RPMI7951 (cell line): ENCODE measurements around the gene LRRN4CL. TPM values are rescaled to one million over a fixed set of nuclear protein-coding genes. Genes with fewer than 3 reads are reported as not detected.
"Not testable (repeated sequence)": the region's sequence is repeated elsewhere in the genome, so short reads cannot be mapped to it uniquely, and the experiment has no call there.

ENCODE experiments used
- DNase-seq: peaks from one replicate; pipeline ENCODE4 v3.0.0-alpha.2; 2012; ENCODE audit warnings: low read depth
- total RNA-seq: library from RNA; depleted of rRNA; stranded (reverse); fragments of >200 nt; shearing (Covaris generic); gene quantifications from 2 replicates; pipeline ENCODE4 v1.2.3, GENCODE V29; 2014; rRNA removed

Gene LRRN4CL
- 6.0 and 6.2 TPM in 2 replicates for total RNA-seq

GRCh38 chr11:62689421-62690183 lies at the start of gene LRRN4CL:
LRRN4CL (minus strand) TSS chr11:62689530; CDS start chr11:62688508, 1,022 bp downstream.
- DNase-seq = peak; percentile 90

DNA sequence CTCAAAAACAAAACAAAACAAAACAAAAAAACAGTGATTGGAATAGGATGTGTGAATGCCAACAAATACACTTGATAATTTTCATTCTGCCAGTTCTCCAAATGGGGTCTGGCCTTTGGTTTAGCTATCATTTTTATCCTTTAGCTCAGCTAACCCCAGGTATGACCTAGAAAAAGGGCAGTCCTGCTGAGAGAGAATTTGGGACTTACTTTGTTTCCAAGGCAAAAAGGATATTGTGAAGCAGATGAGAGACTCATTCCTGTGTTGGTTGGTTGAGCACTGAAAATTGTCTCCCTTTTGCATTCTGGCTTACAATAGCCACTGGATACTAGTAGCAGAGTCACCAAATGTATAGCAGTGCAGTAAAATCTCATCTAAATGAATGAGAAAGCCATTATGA lies 47.9 kb upstream of the LRRN4CL start:
- DNase-seq = no peak

GRCh38 chr11:62732830-62733229 lies 43.5 kb upstream of the LRRN4CL start:
- DNase-seq = peak; percentile 47

DNA sequence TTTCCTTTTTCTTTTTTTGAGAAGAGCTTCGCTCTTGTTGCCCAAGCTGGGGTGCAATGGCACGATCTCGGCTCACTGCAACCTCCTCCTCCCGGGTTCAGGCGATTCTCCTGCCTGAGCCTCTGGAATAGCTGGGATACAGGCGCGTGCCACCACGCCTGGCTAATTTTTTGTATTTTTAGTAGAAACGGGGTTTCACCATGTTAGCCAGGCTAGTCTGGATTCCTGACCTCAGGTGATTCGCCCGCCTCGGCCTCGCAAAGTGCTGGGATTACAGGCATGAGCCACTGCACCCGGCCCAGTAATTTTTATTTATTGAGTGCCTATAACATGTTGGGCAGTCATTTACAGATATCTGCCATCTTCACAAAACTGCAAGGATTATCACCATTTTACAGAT lies 40.7 kb upstream of the LRRN4CL start:
- not testable (repeated sequence) for DNase-seq

GRCh38 chr11:62728171-62728988 lies 39.0 kb upstream of the LRRN4CL start, which contains the start of gene TTC9C:
TTC9C (plus strand) TSS chr11:62728486; CDS start chr11:62728849, 363 bp downstream.
- peak; percentile 88 for DNase-seq

DNA sequence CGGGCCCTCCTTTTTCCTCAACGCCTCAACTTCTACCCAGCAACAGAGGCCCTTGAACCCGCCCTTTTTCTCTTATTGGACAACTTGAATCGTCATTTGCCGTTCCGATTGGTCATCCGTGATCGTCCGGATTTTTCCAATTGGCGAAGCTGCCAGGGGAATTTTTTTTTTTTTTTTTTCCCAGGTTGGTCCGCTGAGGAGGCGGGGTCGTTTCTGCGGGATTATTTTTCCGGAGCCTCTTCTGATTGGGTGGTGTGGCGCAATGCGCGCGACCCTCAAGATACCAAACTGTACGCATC lies 38.5 kb upstream of the LRRN4CL start:
- DNase-seq = peak; percentile 98

DNA sequence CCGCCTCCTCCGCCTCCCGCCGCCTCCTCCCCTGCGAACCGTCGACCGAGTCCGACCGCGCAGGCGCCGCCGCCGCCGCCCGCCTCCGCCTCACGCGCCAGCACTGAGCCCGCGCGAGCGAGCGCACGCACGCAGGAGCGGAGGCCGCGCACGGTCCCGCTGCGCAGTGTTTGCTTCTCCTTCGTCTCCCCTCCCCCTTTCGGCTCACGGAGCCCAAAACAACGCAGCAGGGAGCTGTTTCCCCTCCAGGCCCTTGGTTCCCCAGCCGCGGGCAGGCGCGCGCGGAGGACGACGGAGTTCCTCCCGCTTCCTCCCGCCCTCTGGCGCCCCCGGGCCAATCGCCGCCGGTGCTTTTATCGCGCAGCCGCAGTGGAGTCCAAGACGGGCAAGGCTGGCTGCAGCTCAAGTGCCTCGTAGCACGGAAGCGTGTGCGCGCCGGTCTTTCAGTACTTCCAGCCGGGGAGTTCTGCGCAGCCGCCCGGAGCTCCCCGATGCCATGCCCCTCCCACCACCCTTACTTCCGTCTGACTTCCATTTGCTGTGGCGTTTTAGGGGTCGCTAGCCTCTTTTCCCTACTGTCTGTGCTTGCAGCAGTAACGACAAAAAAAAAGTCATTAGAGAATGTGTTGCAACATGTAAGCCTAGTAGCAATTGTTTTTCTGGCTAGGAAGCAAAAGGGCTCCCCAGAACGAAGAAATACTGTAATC lies 38.0 kb upstream of the LRRN4CL start, which contains the start of gene HNRNPUL2:
Gene HNRNPUL2 (minus strand): TSS at position 293 of the 707 bp plus-strand sequence. CDS start 301 bp downstream, outside the sequence.
- DNase-seq = peak; percentile 98

DNA sequence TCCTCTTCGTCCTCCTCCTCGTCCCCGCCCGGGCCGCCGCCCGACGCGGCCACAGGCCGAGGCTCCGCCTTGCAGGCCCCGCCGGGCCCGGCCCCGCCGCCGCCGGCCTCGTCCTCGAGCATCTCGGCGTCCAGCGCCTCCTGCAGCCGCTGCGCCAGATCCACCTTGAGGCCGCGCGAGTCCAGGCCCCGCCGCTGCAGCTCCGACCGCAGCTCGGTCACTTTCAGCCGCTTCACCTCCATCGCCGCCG lies 37.5 kb upstream of the LRRN4CL start:
- no peak for DNase-seq

- no peak for DNase-seq
Observed at GRCh38 chr11:62726156-62726914, 37.0 kb upstream of the LRRN4CL start.

DNA sequence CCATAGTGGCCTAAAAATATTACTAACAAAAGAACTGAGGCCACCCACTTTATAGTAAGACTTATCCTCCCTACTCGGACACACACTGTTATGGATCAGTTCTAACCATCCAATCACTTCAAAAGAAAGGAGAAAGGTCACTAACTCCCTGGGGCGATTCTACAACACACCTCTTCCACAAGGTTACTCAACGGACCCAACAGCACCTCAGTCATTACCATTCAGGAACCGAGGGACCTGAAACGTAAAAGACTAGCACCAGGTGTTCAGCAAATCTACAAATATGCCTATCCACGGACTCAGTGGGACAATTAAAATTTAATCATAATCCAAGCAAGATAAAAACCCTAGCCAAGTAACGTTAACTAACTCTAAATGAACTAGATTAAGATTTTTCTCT lies 36.3 kb upstream of the LRRN4CL start:
- DNase-seq = no peak

DNA sequence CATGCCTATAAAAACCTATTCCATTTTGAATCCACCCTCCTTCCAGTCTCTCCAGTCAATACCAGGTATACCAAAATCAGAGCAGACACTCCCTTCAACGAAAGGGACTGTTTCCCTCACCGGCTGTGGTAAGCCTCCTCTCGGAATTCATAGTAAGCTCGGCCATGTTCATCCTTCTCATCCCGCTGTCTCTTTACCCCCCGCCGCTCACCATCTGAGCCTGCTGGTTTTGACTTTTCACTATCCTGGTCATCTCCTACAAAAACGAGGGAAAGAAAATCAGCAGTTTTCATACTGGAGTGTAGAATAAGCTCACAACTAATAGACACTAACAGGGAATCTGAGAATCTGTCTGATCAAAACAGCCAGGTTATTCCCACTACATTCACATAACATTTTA lies 34.8 kb upstream of the LRRN4CL start:
- DNase-seq = no peak

DNA sequence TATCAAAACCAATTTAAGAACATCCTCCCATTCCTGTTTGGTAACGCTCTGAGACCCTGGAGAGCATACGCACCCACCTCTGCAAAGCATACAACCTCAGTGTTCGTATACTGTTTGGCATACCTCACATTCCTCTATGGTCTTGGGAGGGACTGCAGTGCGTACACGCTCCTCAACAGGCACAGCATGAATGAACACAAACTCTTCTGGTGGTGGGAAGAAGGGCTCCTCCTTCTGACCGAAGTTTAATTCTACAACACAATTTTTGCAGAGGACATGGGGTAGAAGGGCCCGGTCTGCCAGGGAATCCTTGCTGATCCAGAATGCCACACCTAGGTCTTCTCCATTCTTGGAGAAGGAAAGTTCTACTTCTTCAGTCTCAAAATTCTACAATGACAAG lies 32.7 kb upstream of the LRRN4CL start:
- DNase-seq = peak; percentile 21

- no peak for DNase-seq
Observed at GRCh38 chr11:62719302-62719978, 30.1 kb upstream of the LRRN4CL start.

GRCh38 chr11:62716816-62717215 lies 27.5 kb upstream of the LRRN4CL start:
- no peak for DNase-seq

DNA sequence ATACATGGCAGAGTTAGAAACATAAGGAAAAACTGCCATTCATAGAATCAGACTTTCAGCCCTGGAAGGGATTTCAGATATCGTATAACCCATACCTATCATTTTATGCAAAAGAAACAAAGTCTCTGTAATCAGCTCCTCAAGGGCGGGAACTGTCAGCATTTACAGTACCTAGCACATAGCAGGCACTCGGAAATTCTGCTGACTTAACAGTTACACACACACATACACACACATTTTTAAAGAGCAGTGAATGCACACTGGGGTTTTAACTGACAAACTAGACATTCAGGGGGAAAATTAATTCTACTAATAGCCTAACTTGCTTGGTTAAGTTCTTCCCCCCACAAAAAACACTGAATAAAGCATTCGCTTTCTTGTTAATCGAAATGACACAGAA lies 26.9 kb upstream of the LRRN4CL start:
- no peak for DNase-seq

- no peak for DNase-seq
Observed at GRCh38 chr11:62715150-62716130, 26.1 kb upstream of the LRRN4CL start.

DNA sequence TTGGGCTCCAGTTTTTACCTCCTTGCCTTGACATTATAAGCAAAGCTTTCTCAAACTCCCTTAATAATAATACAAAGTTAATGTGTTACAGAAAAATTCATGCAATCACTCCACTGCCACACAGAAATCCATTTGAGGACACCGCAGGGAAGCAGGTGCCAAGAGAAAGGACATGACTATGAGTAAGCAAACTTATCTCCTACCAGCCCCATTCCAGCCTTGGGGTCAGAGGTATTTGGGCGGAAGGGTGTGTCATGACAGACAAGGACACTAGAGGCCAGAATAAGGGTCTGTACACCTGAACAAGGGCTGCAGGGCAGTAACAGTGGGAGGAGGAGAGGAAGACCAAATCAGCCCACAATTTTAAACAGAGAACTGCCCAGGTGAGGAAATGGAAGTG lies 24.0 kb upstream of the LRRN4CL start:
- no peak for DNase-seq

- no peak for DNase-seq
Observed at GRCh38 chr11:62712861-62713260, 23.5 kb upstream of the LRRN4CL start.

GRCh38 chr11:62712276-62712812 lies 23.0 kb upstream of the LRRN4CL start:
- no peak for DNase-seq

GRCh38 chr11:62710001-62710345 lies 20.6 kb upstream of the LRRN4CL start:
- peak; percentile 54 for DNase-seq
